ENCODE results near the gene DCLK1.

Gene DCLK1

DNA sequence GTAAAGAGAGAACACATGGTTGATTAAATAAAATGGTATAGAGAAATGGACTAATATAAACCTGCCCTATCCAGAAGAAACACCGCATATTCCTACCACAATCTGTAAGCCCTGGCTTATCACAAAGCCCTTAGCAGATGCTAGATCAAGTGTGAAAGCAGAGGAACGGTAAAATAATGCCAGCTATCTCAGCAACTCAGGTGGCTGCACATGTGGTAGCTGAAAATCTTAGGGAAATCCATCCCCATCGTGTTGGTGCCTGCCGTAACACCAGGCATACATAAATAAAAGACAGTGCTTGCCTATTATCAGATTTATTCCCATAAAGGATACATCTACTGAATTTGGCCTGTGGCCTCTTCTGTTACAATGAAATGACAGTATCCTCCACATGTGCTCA, 350.6 kb downstream of the DCLK1 start:
- no peak for DNase-seq

DNA sequence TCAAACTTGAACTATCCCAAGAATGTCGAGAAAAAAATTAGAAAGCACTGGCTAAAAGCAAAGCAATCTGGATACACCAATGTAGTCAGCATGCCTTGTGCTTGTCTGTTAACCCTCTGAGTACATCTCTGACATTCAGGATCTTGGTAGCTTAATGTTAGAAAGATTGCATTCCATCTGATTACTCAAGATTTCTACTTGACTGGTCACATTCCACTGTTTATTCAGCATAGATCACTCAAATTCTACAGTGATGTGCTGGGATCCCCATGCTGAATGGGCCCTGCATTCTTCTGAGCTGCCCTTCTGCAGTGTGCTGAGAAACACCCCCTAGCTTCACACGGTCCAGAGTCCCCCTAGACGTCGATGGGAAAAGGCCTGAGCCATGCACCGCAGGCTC, 359.3 kb downstream of the DCLK1 start:
- DNase-seq: no peak

DNA sequence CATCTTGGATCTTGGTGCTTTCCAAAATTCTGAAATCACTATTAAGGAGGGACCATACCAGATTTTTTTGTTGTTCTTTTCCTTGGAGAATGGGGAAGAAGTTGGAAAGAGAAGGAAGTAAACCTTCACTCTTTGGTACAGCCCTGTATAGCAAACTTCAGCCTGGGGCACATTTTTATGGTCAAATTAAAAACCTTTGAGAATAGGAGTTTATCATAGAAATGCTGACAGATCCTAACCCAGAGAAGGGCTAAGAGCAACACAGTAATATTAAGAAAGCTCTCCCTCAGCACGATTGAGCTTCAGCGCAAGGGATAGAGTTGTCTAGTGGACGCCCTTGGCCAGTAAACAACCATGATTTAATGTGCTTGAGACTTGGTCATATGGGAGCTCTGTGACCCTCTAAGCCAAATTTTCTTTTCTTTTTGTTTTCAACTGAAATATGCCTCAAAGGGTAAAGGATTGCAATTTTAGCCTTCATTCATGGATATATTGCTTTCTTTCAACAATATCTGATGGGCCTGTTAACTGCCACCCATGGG, 360.4 kb downstream of the DCLK1 start:
- DNase-seq: no peak

GRCh38 chr13:35769812-35770211, 361.4 kb downstream of the DCLK1 start:
- DNase-seq: no peak

DNA sequence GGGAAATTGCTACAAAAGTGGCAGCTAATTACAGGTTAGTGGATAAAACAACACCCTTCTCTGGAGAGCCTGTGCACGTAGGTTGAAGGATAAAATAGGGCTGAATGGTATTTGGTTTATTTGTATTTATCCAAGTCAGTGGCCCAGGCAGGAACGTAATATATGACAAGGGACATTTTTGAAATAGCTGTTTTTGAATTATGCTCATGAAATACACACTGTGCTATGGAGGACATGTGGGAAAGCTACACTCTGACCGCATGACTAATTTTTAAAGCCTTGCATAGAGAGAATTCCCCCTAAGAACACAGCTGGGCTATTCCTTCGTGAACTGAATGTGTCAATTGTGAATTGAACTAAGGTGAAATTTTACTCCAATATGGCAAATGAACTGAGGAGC, 362.6 kb downstream of the DCLK1 start:
- no peak for DNase-seq

- DNase-seq: no peak
Observed at GRCh38 chr13:35768073-35768472, 363.1 kb downstream of the DCLK1 start.

DNA sequence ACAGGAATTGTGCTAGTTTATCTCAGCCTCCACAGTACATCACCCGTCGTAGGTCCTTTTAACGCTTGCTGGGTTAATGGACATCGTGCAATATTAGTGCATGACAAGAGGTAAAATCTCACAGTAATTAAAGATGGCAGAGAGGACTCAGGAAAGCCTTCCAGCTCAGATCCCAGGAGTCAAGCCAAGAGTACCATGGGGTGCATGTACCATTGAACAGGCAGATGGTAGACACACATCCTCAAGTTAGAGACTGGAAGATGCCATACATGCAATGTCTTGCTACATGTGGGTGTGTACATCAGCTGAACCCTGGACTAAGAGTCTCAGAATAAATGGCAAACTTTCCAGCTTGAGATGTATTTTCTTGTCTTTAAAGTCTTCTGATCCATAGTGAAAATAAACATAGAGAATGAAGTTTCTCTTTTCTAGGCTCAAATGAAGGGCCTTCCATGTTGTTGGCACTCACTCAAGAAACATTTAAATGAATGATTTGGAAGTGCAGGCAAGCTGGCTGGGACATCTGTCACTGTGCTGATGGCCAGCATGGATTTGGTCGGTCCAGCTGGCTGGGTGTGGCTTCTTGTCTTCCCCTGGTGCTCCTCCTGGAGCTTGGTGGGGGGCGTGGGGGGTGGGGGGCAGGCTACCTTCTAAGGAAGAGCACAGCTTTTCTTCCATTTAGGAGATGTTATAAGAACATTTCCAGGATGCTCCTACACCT, 363.8 kb downstream of the DCLK1 start:
- no peak for DNase-seq

- DNase-seq: no peak
Observed at GRCh38 chr13:35766663-35767062, 364.5 kb downstream of the DCLK1 start.

GRCh38 chr13:35765941-35766340, 365.2 kb downstream of the DCLK1 start:
- DNase-seq: no peak

GRCh38 chr13:35765366-35765765, 365.8 kb downstream of the DCLK1 start:
- no peak for DNase-seq

GRCh38 chr13:35764326-35765015, 366.7 kb downstream of the DCLK1 start:
- no peak for DNase-seq

DNA sequence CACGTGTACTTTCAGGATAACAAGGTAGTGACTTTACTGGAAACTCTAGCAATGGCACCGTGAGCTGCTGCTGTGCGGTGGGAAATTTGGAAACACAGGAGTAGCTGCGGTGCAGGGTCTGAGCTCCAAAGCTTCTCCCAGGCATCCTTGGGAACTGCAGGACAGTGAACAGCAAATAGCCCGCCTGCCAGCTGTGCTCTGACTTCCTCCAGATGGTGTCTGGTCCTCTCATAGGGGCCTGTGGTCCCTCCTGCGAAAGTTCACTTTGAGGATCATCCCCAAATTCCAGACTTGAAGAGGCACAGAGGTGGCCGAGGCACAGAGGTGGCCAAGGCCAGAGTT, 367.4 kb downstream of the DCLK1 start:
- DNase-seq: no peak

DNA sequence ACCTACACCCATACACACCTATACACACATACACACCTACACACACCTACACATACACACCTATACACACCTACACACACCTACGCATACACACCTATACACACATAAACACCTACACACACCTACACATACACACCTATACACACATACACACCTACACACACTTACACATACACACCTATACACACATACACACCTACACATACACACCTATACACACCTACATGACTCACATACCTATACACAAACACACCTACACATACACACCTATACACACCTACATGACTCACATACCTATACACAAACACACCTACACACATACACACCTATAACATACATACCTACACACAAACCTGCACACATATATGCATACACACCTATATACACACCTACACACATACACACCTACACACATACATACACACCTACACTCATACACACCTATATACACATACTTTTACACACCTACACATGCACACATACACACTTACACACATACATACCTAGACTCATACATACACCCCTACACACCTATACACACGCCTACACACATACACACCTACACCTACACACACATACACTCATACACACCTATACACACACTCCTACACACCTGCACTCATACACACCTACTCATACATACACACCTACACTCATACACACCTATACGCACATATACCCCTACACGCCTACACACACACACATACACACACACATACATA, 368.0 kb downstream of the DCLK1 start:
- no peak for DNase-seq

- no peak for DNase-seq
Observed at GRCh38 chr13:35761440-35762252, 369.5 kb downstream of the DCLK1 start.

DNA sequence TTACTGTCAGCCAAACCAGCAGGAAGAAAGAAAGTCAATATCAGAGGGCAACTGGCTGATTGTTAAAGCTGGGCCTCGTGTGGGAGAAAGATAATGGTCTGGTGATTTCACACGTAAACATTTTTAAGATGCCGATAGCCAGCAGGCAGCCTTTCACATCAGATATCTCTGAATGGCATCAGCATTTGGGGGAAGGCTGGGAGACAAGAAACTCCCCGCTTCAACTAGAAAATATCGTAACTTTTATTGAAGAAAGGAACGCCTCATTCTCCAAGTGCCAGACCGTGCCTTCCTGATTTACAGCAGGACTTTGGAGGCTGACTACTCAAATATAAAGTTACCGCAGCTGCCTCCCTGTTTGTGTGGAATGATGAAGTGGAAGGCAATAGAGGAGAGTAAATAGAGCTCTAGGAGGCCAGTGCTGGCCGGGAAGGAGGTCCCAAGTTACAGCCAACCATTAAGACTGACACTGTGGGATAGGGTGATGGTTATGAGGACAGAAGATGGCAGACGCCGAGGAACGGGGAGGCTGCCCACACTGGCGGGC, 370.4 kb downstream of the DCLK1 start:
- no peak for DNase-seq

DNA sequence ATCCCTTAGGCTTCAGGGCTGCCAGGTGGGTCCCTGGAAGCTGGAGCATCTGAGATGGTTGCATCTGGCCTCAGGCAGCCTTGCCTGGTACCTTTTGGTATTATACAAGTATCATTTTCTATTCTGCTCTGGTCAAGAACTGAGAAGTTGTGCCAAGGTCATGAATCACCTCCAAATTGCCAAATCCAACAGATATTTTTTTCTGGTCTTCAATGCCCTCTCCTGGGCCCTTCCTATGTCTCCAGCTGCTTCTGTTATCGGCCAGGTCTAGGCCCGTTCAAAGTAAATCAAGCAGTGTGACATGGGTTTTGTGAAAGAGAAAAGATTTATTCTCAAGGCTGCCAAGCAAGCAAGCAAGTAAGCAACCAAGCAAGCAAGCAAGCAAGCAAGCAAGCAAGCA, 383.6 kb downstream of the DCLK1 start:
- DNase-seq: no peak

DNA sequence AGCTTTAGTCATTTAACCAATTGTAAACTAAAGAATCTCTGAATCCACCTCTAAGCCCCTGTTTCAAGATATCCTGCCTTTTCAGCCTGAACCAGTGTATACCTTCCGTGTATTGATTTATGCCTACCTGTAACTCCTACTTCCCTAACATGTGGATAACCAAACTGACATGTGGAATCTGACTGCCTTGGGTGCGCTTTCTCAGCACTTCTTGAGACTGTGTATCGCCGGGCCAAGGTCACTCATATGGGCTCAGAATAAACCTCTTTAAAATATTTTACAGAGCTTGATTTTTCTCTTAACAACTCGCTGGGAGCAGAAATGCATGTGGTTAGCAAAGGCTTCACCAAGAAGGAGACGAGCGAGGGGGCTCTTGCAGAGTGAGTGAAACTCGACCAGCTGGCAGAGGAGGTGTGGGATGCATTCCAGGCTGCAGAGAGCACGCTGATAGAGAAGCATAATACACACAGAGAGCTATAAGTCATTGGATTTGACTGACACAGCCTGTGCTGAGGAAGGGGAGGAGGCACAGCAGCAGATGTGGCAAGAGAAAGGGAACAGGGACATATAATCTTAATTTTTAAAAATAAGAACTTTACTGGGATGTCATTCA, 386.5 kb downstream of the DCLK1 start:
- DNase-seq: peak; percentile 53

- no peak for DNase-seq
Observed at GRCh38 chr13:35744144-35744543, 387.0 kb downstream of the DCLK1 start.

DNA sequence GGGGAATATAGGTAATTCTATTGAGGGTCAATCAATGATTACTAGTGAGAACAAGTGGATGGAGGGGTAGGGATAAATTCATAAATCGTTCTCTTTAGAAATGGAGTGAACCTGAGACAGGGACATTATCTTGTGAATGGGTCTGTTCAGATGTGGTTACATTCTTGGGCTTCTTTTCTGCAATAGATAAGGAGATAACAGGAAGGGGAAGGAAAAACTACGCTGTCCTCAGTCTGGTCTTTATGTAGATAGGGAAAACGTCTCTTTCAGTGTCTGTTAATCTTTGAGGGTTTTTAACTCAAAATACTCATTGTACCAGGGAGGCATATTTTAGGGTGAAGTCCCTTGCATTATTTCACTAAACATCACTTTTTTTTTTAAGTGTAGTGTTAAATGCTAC, 388.0 kb downstream of the DCLK1 start:
- no peak for DNase-seq

DNA sequence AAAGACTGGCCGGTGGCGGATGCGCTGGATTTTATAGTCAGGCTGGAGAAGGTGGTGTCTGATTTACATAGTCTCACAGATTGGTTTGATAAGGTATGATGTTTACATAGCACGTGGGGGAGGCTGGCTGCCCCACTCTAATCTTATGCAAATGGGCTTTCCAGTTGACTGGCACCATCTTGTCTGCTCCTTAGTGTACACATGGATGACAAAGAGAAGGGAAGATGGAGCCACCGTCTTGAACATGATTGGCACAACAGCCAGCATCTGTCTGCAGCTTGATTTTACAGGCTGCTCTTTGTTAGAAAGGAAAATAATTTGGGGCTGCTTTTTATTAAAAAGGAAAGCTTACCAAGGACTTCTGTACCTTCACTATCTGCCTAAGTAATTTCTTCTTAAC, 389.5 kb downstream of the DCLK1 start:
- DNase-seq: no peak

DNA sequence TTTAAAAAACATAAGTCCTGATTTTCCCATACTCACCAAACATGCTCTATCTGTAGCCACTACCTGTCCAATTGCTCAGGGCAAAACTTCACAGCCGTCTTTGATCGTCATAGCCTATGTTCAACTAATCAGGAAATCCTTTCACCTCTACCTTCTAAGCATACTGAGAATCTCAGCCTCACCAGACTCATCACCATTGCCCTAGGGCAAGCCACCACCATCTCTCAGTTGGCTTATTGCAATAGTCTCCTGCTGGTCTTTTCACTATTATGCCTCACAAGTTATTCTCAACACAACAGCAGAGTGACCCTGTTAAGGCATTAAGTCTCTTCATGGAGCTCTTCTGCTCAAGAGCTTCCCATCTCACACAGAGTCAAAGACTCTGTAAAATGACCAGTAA, 394.3 kb downstream of the DCLK1 start:
- DNase-seq: no peak

- peak; percentile 33 for DNase-seq
Observed at GRCh38 chr13:35733827-35734226, 397.4 kb downstream of the DCLK1 start.

Data from femur (tissue), 1 donor.